ENCODE data around the gene CDT1.

CDT1 gene

GRCh38 chr16:88803264-88803987 lies at the start of gene CDT1:
TSS of gene CDT1 (plus strand) at chr16:88803789. CDS start at chr16:88803832, 43 bp downstream.
- H3K27me3 ChIP-seq (replicated peaks) = no peaks in the 10 kb centered on the region
- peak within 1 kb of the TSS; percentile 63 for H3K4me3 ChIP-seq (ENCODE audit: low read depth, low read length)
- DNase-seq = peak; percentile 22
- peak within 1 kb of the TSS; percentile 6 for H3K27ac ChIP-seq
- no peak for TF ChIP-seq CTCF (IDR thresholded peaks at IDR 0.05; ENCODE audit: low read depth, low read length, missing control alignments)
- H3K36me3 ChIP-seq (replicated peaks) = peaks cover 2% of the 10 kb centered on the region
- in situ Hi-C loops (cut with HindIII; ENCODE audit: low pct_ligation_motif_present, low sequenced_read_pairs) = no loop called here

DNA sequence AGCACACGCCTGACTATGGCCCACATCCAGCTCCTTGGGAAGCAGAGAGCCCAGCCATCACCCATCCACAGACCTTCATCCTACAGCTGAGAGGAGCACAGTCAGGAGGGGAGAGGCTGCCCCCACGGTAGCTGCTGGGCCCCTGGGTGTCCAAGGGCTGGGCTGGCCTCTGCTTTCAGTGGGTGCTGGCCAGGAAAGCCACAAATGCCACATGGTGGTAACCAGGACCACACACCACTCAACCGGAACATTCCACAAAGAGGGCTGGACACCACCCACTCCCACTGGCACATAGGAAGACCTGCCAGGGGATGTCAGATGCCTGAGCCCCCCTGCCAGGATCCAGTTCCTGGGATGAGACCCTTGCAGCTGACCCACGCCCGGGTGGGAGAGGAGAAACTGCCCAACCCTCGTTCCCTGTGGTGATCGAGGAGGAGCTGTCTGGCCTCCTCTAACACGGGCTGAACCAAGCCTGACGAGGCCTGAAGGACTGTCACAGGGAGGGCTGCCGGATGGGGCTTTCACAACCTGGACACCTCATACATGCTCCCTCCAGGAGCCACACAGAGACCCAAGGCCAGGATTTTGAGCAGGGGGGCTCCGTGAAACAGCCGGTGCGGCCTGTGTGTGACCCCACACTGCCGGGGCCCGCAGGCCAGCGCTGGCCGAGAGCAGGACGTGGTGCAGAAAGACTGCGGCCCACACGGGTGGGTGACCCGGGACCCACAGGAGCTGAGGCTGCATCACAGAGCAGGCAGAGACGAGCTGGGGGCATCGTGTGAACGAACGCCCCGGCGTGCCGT lies 49.3 kb upstream of the CDT1 start:
- H3K36me3 ChIP-seq (replicated peaks) = peaks cover 8% of the 10 kb centered on the region
- no peak overlapping the region for H3K4me3 ChIP-seq (ENCODE audit: low read depth, low read length)
- in situ Hi-C loops (cut with HindIII; ENCODE audit: low pct_ligation_motif_present, low sequenced_read_pairs) = loop anchor here (25.0 kb wide), 1 partner anchor 408 kb away; the partner anchor contains the start of gene CDH15
- DNase-seq = no peak
- no peaks in the 10 kb centered on the region for H3K27me3 ChIP-seq (replicated peaks)
- no peak for TF ChIP-seq CTCF (IDR thresholded peaks at IDR 0.05; ENCODE audit: low read depth, low read length, missing control alignments)
- no peak overlapping the region for H3K27ac ChIP-seq

- H3K27ac ChIP-seq = no peak overlapping the region
- in situ Hi-C loops (cut with HindIII; ENCODE audit: low pct_ligation_motif_present, low sequenced_read_pairs) = loop anchor here (25.0 kb wide), 1 partner anchor 407 kb away; the partner anchor contains the start of gene CDH15
- H3K27me3 ChIP-seq (replicated peaks) = no peaks in the 10 kb centered on the region
- peaks cover 8% of the 10 kb centered on the region for H3K36me3 ChIP-seq (replicated peaks)
- no peak overlapping the region for H3K4me3 ChIP-seq (ENCODE audit: low read depth, low read length)
- no peak for DNase-seq
- peak; percentile 74 for TF ChIP-seq CTCF (IDR thresholded peaks at IDR 0.05; ENCODE audit: low read depth, low read length, missing control alignments)
Measured at GRCh38 chr16:88754912-88755744, 48.5 kb upstream of the CDT1 start.

DNA sequence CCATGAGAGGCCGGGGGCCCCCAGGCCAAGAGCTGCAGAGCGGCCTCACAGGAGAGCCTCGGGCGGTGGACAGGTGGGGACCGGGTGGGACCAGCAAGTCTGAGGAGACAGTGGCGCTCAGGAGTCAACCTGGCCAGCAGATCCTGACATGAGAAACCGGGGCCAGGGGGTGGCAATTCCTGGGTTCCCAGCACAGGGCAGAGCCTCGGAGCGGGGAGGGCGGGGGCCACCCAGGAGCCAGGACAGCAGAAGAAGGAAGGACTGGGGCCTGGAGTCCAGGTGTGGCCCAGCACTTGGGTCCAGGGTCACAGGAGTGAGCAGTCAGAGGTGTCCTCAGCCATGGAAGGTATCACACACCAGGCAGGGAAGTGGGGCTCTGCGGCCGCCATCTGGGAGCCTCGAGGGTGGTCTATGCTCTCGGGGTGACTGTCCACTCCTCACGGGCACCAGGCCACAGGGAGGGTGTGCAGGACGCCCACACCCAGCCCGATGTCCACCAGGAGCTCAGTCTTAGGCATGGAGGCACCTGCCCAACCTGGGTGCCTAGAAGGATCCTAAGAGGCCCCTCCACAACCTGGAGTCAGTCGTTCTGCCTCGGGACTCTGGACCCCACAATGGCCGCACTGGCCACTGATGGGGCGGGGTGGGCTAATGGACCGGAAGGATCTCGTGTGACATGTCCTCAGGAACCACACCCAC lies 47.7 kb upstream of the CDT1 start:
- Histone ChIP-seq H3K27ac (no peak overlapping the region), H3K27me3 (replicated peaks) (no peaks in the 10 kb centered on the region), H3K4me3 (ENCODE audit: low read depth, low read length) (no peak overlapping the region), H3K36me3 (replicated peaks) (peaks cover 8% of the 10 kb centered on the region)
- in situ Hi-C loops (cut with HindIII; ENCODE audit: low pct_ligation_motif_present, low sequenced_read_pairs) = loop anchor here (25.0 kb wide), 1 partner anchor 406 kb away; the partner anchor contains the start of gene CDH15
- no peak for DNase-seq
- TF ChIP-seq CTCF (IDR thresholded peaks at IDR 0.05; ENCODE audit: low read depth, low read length, missing control alignments) = no peak
